IPS DF 6.9 (cell line): ENCODE data around the gene STX12.
A peak's percentile ranks its signal among the peaks of the same experiment; 100 is the strongest.

Experiments
- DNase-seq: peaks from one replicate; pipeline ENCODE4 v3.0.0-alpha.2; 2013; ENCODE audit warnings: low read depth, low spot score
- H3K27ac ChIP-seq: one replicate; pipeline ENCODE4 v1.5.1; 2013; ENCODE audit warnings: low read length, control low read depth
- H3K27me3 ChIP-seq: 2 replicates; pipeline ENCODE4 v1.6.1; 2013; ENCODE audit warnings: mild to moderate bottlenecking, low read length; ENCODE audit not compliant: control insufficient read depth, insufficient read depth
- H3K36me3 ChIP-seq: 2 replicates; pipeline ENCODE4 v1.6.1; 2013; ENCODE audit warnings: low read length; ENCODE audit not compliant: control insufficient read depth, insufficient read depth
- H3K4me1 ChIP-seq: 2 replicates; pipeline ENCODE4 v1.6.1; 2013; ENCODE audit warnings: low read length; ENCODE audit not compliant: control insufficient read depth, insufficient read depth
- H3K4me3 ChIP-seq: 2 replicates; pipeline ENCODE4 v1.5.1; 2013; ENCODE audit warnings: mild to moderate bottlenecking, low read length
- H3K9me3 ChIP-seq: 2 replicates; pipeline ENCODE4 v1.6.1; 2013; ENCODE audit warnings: low read length, inconsistent platforms; ENCODE audit not compliant: control insufficient read depth, insufficient read depth
- WGBS: extraction: QIAGEN DNeasy Blood & Tissue Kit; methylation state at CpG from one replicate; pipeline ENCODE4 v1.1.7; 2013; ENCODE audit warnings: mixed read lengths, missing lambda C conversion rate; ENCODE audit not compliant: insufficient read length, insufficient coverage; 5-methylcytosine and 5-hydroxymethylcytosine counted together

STX12 gene

DNA sequence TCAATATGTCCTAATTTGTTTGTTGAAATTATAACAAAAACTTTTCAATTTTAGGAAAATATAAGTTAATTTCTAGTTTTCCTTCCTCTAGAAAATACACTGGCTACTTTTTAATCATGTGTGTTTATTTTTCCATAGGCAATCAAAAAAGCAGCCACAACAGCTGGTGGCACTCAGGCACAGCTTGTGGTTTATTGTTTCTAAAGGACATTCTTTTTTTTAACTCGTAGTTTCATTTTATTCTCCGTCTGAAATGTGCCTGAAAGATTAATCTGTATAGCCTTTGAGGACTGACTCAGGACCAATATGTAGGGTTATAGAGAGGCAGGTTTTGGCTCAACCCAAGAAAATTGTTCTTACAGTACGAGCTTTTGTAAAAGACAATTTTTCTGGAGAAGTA is 20.7 kb upstream of the STX12 start:
- H3K27ac ChIP-seq: no peak overlapping the region
- no peaks in the 10 kb centered on the region for H3K9me3 ChIP-seq
- no CpG with 5 or more reads among the region's 3 CpGs for WGBS

DNA sequence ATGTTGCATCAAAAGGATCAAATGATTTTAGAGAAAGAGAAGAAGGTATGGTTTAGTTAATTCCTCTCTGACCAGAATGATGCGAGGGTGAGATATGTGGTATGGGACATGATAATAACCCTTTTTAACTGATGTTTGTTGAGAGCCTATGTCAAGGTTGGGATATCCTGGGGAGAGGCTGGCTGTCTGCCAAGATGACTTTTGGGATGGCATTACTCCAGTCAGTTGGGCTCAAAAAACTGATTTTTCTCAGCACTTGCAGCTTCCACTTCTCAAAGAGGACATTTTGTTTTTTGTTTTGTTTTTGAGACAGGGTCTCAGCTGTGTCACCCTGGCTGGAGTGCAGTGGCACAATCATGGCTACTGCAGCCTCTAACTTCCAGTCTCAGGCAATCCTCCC is 17.7 kb upstream of the STX12 start:
- no CpG with 5 or more reads among the region's 1 CpG for WGBS
- Histone ChIP-seq H3K4me3 (no peak overlapping the region), H3K27me3 (no peaks in the 10 kb centered on the region), H3K27ac (no peak overlapping the region), H3K36me3 (no peaks in the 10 kb centered on the region; the same call in 1 of the 2 replicates), H3K4me1 (no peaks in the 10 kb centered on the region), H3K9me3 (no peaks in the 10 kb centered on the region)
- no peak for DNase-seq

More for the DNA sequence above, 20.7 kb upstream of the STX12 start:
- Histone ChIP-seq H3K4me3 (no peak overlapping the region), H3K4me1 (no peaks in the 10 kb centered on the region), H3K27me3 (no peaks in the 10 kb centered on the region), H3K36me3 (peaks cover 6% of the 10 kb centered on the region; the same call in 1 of the 2 replicates)
- DNase-seq: no peak

DNA sequence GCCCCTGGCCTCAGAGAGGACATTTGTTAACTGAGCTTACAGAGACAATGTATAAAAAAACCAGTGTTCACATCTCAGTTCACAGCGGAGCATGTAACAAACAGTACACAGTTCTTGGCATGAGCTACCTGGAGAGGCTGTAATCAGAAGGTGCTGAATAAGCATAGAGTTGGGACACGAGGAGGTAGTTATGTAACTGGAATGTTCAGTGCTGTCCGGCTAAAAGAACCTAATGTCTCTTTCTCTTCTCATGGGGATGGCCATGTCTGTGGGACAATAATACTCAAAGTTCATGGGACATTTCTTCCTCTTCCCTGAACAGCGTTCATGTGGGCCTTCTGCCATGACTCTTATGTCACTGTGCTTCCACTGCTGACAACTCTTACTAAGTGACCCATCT is 17.2 kb upstream of the STX12 start:
- no peak overlapping the region for H3K27ac ChIP-seq
- no peaks in the 10 kb centered on the region for H3K4me1 ChIP-seq
- H3K27me3 ChIP-seq: no peaks in the 10 kb centered on the region
- H3K36me3 ChIP-seq: no peaks in the 10 kb centered on the region; the same call in 1 of the 2 replicates
- no CpG with 5 or more reads among the region's 4 CpGs for WGBS
- H3K4me3 ChIP-seq: no peak overlapping the region
- no peak for DNase-seq
- no peaks in the 10 kb centered on the region for H3K9me3 ChIP-seq

DNA sequence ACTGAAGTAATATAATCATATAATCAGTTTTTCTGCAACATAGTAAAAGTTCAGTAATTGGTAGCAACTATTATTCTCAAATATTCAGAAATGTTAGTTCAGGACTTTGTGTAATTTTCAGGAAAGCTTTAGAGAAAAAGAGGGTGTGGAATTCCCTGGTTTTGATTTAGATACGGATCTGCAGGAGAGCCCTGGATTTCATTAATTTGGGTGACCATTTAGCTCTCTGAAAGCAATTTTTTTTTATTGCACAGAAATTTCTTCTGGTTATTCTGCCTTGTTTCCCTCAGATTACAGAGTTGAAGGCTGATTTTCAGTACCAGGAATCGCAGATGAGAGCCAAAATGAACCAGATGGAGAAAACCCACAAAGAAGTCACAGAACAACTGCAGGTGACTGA is 13.8 kb upstream of the STX12 start:
- no peaks in the 10 kb centered on the region for H3K4me1 ChIP-seq
- H3K27ac ChIP-seq: no peak overlapping the region
- no CpG with 5 or more reads among the region's 2 CpGs for WGBS
- H3K36me3 ChIP-seq: no peaks in the 10 kb centered on the region; the same call in 1 of the 2 replicates
- no peak overlapping the region for H3K4me3 ChIP-seq
- H3K27me3 ChIP-seq: no peaks in the 10 kb centered on the region
- no peak for DNase-seq
- no peaks in the 10 kb centered on the region for H3K9me3 ChIP-seq

DNA sequence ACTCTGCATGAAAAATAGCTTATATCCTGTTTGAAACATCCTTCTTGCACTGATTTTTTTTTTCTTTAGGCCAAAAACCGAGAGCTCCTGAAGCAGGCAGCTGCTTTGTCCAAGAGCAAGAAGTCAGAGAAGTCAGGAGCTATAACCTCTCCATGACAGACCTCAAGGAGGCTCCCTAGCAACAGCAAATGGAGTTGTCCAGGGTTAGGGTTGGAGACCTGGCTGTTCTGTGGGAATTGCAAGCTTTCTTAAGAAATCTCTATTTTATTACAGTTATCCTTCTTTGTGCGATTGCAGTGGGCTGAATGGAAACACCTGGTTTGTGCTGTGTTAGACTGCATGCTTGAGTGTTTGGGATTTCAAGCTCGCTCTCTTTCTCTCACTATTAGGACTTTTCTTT is 12.6 kb upstream of the STX12 start:
- Histone ChIP-seq H3K27ac (no peak overlapping the region), H3K9me3 (no peaks in the 10 kb centered on the region), H3K4me3 (no peak overlapping the region), H3K27me3 (no peaks in the 10 kb centered on the region), H3K4me1 (no peaks in the 10 kb centered on the region), H3K36me3 (no peaks in the 10 kb centered on the region; the same call in 1 of the 2 replicates)
- no peak for DNase-seq
- no CpG with 5 or more reads among the region's 3 CpGs for WGBS

GRCh38 chr1:27762033-27762432 is 11.0 kb upstream of the STX12 start:
- no CpG with 5 or more reads among the region's 1 CpG for WGBS
- DNase-seq: no peak

GRCh38 chr1:27763358-27763757 is 9.7 kb upstream of the STX12 start:
- Histone ChIP-seq H3K9me3 (no peaks in the 10 kb centered on the region), H3K4me1 (no peaks in the 10 kb centered on the region), H3K36me3 (no peaks in the 10 kb centered on the region), H3K27me3 (no peaks in the 10 kb centered on the region), H3K4me3 (no peak overlapping the region), H3K27ac (no peak overlapping the region)
- DNase-seq: no peak
- WGBS: no CpG with 5 or more reads among the region's 4 CpGs

More at GRCh38 chr1:27762033-27762432, 11.0 kb upstream of the STX12 start:
- no peaks in the 10 kb centered on the region for H3K36me3 ChIP-seq
- H3K27ac ChIP-seq: no peak overlapping the region
- H3K9me3 ChIP-seq: no peaks in the 10 kb centered on the region
- H3K4me1 ChIP-seq: no peaks in the 10 kb centered on the region
- no peak overlapping the region for H3K4me3 ChIP-seq
- no peaks in the 10 kb centered on the region for H3K27me3 ChIP-seq

DNA sequence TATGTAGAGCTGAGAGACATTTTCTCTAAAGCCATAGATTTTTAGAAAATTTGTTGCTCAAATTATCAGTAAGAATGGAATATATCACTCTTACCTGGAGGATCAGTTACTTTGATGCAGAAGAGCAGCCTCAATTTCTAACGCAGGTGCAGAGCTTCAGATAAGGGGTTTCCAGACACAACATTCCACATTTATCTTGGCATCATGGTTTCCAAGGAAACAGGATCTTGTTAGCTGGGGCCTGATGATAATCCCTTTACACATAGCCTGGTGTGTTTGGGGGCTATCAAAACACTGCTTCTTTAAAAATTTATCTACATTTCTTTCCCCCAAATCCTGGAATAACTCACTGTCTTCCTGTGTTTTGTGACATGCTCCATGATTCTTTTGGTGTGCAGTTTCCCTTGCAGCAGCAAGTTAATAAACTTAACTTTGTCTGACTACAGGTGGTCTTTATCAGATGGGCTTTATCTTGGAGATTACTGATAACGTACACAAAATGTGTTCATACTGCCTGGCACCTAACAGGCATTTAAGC is 2.7 kb upstream of the STX12 start:
- no CpG with 5 or more reads among the region's 2 CpGs for WGBS
- no peaks in the 10 kb centered on the region for H3K27me3 ChIP-seq

DNA sequence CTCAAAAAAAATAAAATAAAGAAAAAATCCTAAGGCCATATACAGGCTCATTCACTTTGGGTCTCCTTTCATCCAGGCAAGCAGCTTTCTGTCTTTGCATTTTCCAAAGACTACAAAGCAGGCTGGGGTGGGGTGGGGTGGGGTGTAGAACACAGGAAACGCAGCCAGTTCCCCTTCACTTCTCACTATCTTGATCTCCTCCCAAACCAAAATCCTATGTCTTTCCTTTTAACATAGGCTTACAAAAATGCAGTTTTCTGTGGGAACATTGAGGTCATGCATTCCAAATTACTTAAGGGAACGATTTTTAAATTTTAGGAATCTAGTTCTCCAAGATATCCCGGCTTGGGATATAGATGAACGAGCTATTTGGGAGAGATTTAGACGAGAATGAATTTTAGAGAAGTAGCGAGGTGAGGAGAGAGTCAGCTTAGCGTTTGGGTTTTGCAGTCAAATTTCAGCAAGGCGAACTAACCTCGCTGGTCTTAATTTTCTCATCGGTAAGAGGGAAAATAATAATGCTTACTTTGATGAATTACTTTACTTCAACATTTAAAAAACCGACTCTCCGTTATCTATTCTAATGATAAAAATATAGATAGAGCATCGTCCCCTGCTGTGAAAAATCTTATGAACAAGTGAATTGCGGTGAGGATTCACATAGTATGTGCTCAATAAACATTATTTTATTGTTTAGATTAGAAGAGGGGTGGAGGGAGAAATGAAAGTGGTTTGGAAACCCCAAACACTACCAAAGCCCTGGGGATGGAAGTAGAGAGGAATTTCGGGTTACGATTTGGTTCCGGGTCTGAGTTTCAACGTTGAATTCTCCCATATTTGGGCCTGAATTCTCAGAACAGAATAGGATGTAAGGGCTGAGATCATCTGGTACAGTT is 735 bp upstream of the STX12 start:
- Histone ChIP-seq H3K27me3 (no peaks in the 10 kb centered on the region), H3K4me1 (no peaks in the 10 kb centered on the region), H3K4me3 (peak overlapping the region; percentile 49; the same call in 1 of the 2 replicates), H3K9me3 (no peaks in the 10 kb centered on the region), H3K36me3 (no peaks in the 10 kb centered on the region; the same call in 1 of the 2 replicates), H3K27ac (no peak overlapping the region)
- 100% methylated on average over 5 of the region's 18 CpGs for WGBS
- no peak for DNase-seq

More for the DNA sequence above, 2.7 kb upstream of the STX12 start:
- H3K4me1 ChIP-seq: no peaks in the 10 kb centered on the region
- H3K27ac ChIP-seq: no peak overlapping the region
- no peak for DNase-seq
- no peaks in the 10 kb centered on the region for H3K9me3 ChIP-seq
- no peaks in the 10 kb centered on the region for H3K36me3 ChIP-seq
- H3K4me3 ChIP-seq: no peak overlapping the region

GRCh38 chr1:27773826-27774445 is 917 bp downstream of the STX12 start:
- no CpG with 5 or more reads among the region's 3 CpGs for WGBS
- no peaks in the 10 kb centered on the region; the same call in 1 of the 2 replicates for H3K36me3 ChIP-seq

More at GRCh38 chr1:27773826-27774445, 917 bp downstream of the STX12 start:
- Histone ChIP-seq H3K9me3 (no peaks in the 10 kb centered on the region), H3K27me3 (no peaks in the 10 kb centered on the region), H3K4me1 (no peaks in the 10 kb centered on the region), H3K27ac (no peak overlapping the region), H3K4me3 (peak overlapping the region; percentile 86; the same call in 1 of the 2 replicates)
- DNase-seq: no peak
